ENCODE data around the gene LFNG. TPM values are rescaled to one million over a fixed set of nuclear protein-coding genes. Genes with fewer than 3 reads are reported as not detected.

Gene LFNG
- total and polyA plus RNA-seq, 2 experiments from 2014 or later = 0.45 to 1.3 TPM

- Histone ChIP-seq H3K27me3 (peaks cover 34% of the 10 kb centered on the region), H3K9me3 (ENCODE audit: low read depth) (no peaks in the 10 kb centered on the region), H3K4me3 (no peak overlapping the region), H3K36me3 (no peaks in the 10 kb centered on the region), H3K4me1 (ENCODE audit: low read depth) (no peaks in the 10 kb centered on the region), H3K27ac (no peak overlapping the region)
- TF ChIP-seq CTCF (IDR thresholded peaks at IDR 0.05; ENCODE audit: low read depth, low read length) = no peak
- no peak for DNase-seq (ENCODE audit: low read depth in 1 of 2, low spot score in 1 of 2)
These were observed 1.7 kb upstream of the LFNG start for GRCh38 chr7:2517678-2518507.

- TF ChIP-seq CTCF (IDR thresholded peaks at IDR 0.05; ENCODE audit: low read depth, low read length) = no peak
- Histone ChIP-seq H3K27ac (no peak overlapping the region), H3K27me3 (peaks cover 39% of the 10 kb centered on the region)
These were observed 846 bp upstream of the LFNG start for GRCh38 chr7:2518737-2519118.

GRCh38 chr7:2520131-2520760 lies 672 bp downstream of the LFNG start:
- DNase-seq (ENCODE audit: low read depth in 1 of 2, low spot score in 1 of 2) = peak in 1 of 2 donors; percentile 23

More at GRCh38 chr7:2518737-2519118, 846 bp upstream of the LFNG start:
- no peaks in the 10 kb centered on the region for H3K4me1 ChIP-seq (ENCODE audit: low read depth)
- H3K4me3 ChIP-seq = peak overlapping the region; percentile 22
- no peaks in the 10 kb centered on the region for H3K36me3 ChIP-seq
- no peaks in the 10 kb centered on the region for H3K9me3 ChIP-seq (ENCODE audit: low read depth)
- no peak for DNase-seq (ENCODE audit: low read depth in 1 of 2, low spot score in 1 of 2)

GRCh38 chr7:2520761-2521290 lies 1.3 kb downstream of the LFNG start:
- H3K9me3 ChIP-seq (ENCODE audit: low read depth) = no peaks in the 10 kb centered on the region
- TF ChIP-seq CTCF (IDR thresholded peaks at IDR 0.05; ENCODE audit: low read depth, low read length) = no peak
- H3K36me3 ChIP-seq = no peaks in the 10 kb centered on the region
- no peaks in the 10 kb centered on the region for H3K4me1 ChIP-seq (ENCODE audit: low read depth)
- no peak overlapping the region for H3K4me3 ChIP-seq
- no peak for DNase-seq (ENCODE audit: low read depth in 1 of 2, low spot score in 1 of 2)
- peaks cover 39% of the 10 kb centered on the region for H3K27me3 ChIP-seq
- H3K27ac ChIP-seq = no peak overlapping the region

More at GRCh38 chr7:2520131-2520760, 672 bp downstream of the LFNG start:
- peaks cover 39% of the 10 kb centered on the region for H3K27me3 ChIP-seq
- H3K36me3 ChIP-seq = no peaks in the 10 kb centered on the region
- no peaks in the 10 kb centered on the region for H3K9me3 ChIP-seq (ENCODE audit: low read depth)
- H3K4me3 ChIP-seq = peak overlapping the region; percentile 18
- no peak for TF ChIP-seq CTCF (IDR thresholded peaks at IDR 0.05; ENCODE audit: low read depth, low read length)
- no peak overlapping the region for H3K27ac ChIP-seq
- H3K4me1 ChIP-seq (ENCODE audit: low read depth) = no peaks in the 10 kb centered on the region

- Histone ChIP-seq H3K4me3 (no peak overlapping the region), H3K4me1 (ENCODE audit: low read depth) (no peaks in the 10 kb centered on the region), H3K36me3 (no peaks in the 10 kb centered on the region), H3K27me3 (peaks cover 39% of the 10 kb centered on the region), H3K27ac (no peak overlapping the region), H3K9me3 (ENCODE audit: low read depth) (no peaks in the 10 kb centered on the region)
- no peak for TF ChIP-seq CTCF (IDR thresholded peaks at IDR 0.05; ENCODE audit: low read depth, low read length)
- no peak for DNase-seq (ENCODE audit: low read depth in 1 of 2, low spot score in 1 of 2)
These were observed 1.8 kb downstream of the LFNG start for GRCh38 chr7:2521341-2521745.
